ENCODE measurements around the gene MAF. TPM values are rescaled to one million over a fixed set of nuclear protein-coding genes. Genes with fewer than 3 reads are reported as not detected.

Gene MAF
- 0.65 and 13.3 TPM in 2 replicates for total RNA-seq

GRCh38 chr16:79600638-79601091, at the start of gene MAF:
MAF (minus strand) TSS chr16:79600737; CDS start chr16:79599902, 835 bp downstream.

